EH (cell line): ENCODE data around the gene CDCP2.

ENCODE experiments used
- DNase-seq: peaks from one replicate; pipeline ENCODE4 v3.0.0-alpha.2; 2015; ENCODE audit warnings: low read depth

Gene CDCP2

DNA sequence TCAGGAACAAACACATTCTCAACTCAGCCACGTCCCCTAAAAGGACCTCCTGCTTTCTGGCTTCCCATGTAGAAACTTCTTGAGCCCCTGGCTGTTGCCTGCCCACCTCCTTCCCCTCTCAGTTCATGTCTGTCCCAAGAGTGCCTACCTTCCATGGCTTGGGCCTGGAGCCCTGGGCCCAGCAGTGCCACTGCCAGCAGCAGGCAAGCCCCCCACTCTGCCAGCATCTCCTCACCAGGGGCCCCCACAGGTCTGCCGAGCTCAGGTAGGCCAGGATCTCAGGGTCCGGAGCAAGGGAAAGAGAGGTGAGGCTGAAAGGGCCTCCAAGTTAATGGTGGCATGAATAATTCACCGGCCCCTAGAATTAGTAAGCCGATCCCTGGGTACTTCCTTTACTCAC lies at the start of gene CDCP2:
TSS of gene CDCP2 (minus strand) at position 305 of the 400 bp plus-strand sequence. CDS start at position 227, 78 bp downstream.
- no peak for DNase-seq

DNA sequence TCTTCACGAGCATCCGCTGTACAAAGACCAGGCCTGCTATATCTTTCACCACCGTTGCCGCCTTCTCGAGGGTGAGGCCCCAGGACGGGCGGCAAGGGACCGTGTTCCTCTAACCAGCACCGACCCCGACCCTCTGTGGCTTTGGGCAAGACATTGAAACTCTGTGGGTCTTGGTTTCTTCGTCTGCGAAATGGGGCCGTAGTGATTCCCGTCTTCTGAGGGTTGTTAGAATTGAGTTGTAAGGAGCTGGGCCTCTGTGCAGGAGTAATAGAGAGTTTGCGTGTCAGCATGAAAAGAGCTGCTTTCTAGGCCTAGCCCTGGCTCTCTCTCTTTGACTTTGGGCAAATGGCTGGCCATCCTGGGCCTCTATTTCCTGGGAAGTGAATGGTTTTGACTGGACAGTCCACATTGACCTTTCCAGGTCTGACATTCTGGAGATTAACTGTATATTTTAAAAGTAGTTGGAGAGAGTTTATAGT lies 47.8 kb upstream of the CDCP2 start:
- DNase-seq: peak; percentile 19

DNA sequence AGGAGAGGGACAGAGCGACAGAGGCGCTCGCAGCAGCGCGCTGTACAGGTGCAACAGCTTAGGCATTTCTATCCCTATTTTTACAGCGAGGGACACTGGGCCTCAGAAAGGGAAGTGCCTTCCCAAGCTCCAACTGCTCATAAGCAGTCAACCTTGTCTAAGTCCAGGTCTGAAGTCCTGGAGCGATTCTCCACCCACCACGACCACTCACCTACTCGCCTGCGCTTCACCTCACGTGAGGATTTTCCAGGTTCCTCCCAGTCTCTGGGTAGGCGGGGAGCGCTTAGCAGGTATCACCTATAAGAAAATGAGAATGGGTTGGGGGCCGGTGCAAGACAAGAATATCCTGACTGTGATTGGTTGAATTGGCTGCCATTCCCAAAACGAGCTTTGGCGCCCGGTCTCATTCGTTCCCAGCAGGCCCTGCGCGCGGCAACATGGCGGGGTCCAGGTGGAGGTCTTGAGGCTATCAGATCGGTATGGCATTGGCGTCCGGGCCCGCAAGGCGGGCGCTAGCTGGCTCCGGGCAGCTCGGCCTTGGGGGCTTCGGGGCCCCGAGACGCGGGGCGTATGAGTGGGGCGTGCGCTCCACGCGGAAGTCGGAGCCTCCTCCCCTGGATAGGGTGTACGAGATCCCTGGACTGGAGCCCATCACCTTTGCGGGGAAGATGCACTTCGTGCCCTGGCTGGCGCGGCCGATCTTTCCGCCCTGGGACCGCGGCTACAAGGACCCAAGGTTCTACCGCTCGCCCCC lies 47.1 kb upstream of the CDCP2 start, which contains the start of the genes CYB5RL and MRPL37:
TSS of gene CYB5RL (minus strand) at position 266 of the 754 bp plus-strand sequence. CDS start 4,414 bp downstream, outside the sequence.
TSS of gene MRPL37 (plus strand) at position 403 of the 754 bp plus-strand sequence. CDS start at position 480, 77 bp downstream.
- DNase-seq: peak; percentile 96

DNA sequence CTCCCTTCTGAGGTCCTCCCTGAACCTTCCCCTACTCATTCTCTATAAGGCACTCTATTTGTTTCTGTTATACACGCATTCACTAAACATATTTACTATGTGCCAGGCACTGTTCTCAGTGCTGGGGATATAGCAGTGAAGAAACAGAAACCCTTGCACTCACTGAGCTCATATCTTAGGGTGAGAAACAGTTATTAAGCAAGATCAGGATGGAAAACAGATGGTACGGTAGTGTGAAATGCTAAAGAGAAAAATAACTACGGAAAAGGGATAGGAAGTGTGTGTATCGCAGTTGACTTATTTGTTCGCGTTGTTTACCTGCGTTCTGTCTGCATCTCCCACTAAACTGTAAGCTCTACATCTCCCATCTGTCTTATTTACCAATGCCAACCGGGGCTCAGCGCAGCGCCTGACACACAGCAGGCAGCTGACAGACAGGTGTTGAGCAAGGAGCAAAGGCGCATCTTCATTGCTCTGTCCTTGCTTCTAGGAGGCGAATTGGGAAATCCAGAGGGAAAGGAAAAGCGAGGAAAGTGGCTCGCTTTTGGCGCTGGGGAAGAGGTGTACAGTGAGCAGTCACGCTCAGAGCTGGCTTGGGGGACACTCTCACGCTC lies 46.5 kb upstream of the CDCP2 start:
- no peak for DNase-seq

DNA sequence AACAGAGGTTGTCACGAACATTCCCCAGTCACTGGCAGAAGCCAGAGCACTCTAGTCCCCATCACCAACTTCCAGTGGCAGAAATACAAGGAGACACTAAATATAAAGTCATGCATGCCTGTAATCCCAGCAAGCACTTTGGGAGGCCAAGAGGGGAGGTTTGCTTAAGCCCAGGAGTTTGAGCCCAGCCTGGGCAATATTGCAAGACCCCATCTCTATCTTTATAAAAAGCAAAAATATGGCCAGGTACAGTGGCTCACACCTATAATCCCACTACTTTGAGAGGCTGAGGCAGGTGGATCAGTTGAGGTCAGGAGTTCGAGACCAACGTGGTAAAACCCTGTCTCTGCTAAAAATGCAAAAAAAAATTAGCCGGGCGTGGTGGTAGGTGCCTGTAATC lies 40.7 kb upstream of the CDCP2 start:
- DNase-seq: no peak

DNA sequence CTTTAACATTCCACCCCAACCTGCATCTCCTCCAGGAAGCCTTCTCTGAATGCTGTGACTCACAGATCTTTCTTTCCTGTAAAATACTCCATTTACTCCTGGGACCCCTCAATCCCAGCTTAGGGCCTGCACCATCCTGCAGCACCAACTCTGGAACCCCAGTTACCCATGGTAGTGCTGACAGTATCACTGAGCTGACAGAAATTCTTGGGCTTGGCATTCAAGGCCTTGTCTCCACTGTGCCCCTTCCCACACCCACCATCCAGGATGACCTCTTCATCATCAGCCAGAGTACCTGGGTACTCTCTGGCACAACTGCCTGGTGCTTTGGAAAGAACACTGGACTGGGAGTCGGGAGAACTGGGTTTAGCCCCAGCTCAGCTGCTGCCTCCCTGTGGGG lies 38.7 kb upstream of the CDCP2 start:
- no peak for DNase-seq

DNA sequence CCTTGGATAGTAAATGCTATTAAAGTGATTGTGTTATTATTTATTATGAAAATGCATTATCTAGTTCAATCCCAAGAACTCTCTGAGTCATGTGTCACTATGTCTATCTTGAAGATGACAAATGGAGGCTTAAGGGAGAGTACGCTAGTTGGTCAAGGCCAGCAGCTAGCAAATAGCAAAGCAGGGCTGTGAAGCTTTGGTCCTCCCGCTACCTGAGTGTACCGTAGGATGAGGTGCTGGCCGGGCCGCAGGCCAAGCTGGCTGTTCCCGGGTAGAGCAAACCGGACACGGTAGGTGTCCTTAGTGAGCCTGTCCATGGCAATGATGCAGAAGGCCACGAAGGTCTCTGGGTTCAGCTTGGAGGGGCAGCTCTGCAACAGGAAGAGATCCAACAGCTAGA lies 37.7 kb upstream of the CDCP2 start:
- DNase-seq: no peak

DNA sequence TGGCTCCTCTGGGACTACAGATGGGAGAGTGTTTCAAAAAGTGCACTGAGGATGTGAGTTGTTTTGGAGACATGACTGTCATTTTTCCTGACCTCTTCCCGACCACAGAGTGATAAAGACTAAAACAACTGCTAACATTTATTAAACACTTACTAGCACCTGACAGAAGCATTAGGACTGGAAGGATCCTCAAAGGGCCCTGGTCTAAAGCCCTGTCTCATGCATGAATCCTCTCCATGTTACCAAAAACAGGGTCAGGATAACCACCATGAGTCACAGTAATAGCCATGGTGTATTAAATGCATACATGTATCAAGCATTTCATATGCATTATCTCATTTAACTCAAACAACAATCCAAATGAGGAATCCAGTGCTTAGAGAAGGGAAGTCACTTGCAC lies 35.5 kb upstream of the CDCP2 start:
- DNase-seq: peak; percentile 15

DNA sequence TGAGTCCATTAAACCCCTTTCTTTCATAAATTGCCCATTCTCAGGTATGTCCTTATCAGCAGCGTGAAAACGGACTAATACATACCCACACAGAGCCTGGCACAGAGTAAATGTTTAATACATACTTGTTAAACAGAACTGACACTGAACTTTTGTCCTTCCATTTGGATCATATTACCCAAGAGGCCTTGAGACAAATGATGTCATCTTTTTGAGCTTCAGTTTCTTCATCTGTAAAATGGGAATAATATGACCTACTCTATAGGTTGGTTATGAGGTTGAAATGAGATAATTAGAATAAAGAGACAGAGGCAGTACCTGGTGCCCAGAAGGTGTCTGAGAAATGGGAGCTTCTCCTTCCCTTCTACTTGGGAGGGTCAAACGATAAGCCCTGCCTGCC lies 33.3 kb upstream of the CDCP2 start:
- no peak for DNase-seq

DNA sequence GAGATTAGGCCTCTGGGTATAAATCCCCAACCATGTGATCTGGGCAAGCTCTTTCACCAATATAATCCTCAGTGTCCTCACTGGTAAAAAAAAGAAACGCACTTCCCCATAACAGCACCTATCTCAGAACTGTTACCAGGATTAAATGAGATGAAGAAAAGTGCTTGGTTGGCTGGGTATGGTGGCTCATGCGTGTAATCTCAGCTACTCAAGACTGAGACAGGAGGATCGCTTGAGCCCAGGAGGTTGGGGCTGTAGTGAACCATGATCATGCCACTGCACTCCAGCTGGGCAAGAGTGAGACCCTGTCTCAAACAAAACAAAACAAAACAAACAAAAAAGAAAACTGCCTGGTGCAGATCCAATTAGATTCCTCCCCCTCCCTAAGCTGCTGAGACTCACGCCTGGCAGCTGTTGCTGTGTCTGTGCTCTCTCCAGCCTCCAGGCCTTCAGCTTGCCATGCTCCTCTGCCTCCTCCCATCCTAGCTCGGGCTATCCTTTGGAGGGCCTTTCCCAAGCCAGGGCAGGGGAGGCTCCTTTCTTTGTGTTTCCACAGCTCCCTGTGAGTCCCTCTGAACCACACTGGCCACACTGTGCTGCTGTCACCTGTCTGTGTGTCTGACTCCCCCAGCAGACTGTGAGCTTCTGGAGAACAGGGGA lies 28.0 kb upstream of the CDCP2 start:
- no peak for DNase-seq

DNA sequence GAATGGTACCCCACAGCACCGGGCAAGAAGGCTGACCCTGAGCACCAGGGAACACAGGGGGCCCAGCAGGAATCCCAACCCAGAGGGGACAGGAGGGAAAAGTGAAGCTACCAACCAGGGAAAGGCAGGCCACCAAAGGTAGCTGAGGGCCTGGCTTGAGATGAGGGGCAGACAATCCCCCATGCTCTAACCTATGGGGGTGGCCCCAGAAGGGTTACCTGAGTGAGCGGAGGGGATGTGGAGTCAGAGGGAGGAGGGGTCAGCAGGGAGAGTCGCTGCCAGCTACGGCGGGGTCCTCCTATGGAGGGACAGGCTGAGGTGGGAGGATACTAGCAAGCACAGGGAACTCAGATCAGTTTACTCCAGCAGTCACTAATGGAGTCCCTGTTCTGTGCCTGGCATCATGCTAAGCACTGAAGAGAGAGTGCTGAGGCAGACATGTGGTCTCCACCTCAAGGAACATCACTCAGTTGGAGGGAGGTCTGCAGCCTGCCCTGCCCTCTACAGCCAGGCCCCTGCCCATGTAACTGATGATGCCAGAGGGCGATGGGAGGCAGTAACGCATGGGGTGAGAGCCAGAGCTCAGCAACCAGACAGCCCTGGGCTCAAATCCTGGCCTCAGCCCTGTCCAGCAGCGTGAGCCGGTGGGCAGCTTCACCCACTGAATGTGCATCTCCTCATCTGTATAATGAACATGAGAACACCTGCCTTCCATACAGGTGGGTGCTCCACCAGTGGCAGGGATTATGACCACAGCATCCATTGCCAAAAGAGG lies 25.7 kb upstream of the CDCP2 start:
- DNase-seq: no peak

DNA sequence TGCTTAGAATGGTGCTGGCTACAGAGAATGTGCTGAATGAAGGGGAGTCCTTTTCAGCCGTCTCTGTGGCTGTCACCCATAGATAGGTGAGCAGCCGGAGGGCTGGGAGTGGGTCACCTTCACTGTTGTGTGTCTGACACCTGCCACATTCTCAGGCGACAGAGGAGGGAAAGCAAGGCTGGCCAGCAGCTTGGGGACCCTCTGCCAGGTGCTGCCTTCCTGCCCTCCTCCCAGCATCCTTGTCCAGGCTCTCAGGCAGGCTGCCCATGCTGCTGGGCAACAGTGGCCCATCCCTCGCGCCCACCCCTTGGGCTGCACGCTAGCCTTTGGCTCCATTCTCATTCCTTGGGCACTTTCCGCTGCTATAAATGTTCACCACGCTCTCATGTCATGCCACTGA lies 24.9 kb upstream of the CDCP2 start:
- DNase-seq: no peak

DNA sequence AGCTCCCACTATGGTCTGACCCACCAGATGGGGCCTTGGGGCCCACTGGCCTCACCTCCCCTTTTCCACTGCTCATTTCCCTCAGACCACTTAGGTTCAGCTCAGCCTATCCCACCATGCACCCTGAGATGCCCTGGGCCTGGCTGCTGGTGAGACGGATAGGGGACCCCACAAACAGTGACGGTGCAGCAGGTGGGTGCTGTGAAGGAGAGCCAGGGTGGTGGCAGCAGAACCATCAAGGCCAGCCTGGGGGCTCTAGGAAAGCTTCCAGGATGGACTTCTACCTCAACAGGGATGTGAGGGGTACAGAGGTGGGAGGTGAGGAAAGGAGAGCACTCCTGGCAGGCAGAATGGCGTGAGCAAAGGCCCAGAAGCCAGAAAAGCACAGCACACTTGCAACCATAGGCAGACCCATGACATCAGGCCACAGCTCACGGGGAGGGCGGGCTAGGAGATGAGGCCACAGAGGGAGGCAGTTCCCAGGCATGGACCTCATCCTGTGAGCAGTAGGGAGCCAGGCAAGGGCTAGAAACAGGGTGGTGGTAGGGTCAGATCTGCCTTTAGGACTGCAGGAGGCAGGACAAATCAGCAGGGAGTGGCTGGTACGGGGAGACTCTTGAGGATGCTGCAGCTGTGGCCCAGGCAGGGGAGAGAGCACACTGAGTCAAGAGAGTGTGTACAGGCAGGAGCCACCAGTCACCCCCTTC lies 24.0 kb upstream of the CDCP2 start:
- DNase-seq: no peak

DNA sequence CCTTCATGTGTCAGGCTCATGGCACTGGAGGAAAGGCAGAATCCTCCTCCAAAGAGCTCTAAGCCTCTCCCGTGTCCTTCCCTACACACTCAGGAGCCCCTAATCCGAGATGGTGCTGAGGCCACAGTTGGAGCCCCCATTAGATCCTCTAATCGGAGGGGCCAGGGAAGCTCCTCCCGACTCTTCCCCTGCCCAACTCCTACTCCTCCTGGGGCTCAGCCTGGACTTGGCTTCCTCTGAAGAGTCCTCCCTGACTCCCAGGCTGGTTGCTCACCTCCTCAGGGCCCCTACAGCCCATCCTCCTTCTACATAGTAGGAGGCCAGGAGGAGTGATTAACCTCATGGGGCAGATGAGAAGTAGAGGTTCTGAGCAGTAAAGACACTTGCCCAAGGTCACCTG lies 21.3 kb upstream of the CDCP2 start:
- no peak for DNase-seq

DNA sequence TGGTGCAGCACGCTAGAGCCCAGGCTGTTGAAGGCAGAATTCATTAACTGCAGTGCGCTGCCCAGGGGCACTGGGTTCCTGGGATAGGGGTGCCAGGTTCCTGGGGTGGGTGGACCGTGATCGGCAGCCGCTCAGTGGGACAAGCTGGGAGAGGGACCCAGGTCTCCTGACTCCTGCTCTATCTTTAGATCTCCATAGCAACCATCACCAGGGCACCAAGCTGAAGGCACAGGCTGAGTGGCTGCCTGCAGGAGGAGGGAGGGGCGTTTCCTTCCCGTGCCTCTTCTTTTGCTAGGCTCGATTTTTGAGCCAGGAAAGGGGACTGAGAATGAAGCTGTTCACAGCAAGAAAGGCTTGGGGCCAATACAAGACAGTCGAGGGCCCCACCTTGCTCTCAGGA lies 20.9 kb upstream of the CDCP2 start:
- DNase-seq: no peak

DNA sequence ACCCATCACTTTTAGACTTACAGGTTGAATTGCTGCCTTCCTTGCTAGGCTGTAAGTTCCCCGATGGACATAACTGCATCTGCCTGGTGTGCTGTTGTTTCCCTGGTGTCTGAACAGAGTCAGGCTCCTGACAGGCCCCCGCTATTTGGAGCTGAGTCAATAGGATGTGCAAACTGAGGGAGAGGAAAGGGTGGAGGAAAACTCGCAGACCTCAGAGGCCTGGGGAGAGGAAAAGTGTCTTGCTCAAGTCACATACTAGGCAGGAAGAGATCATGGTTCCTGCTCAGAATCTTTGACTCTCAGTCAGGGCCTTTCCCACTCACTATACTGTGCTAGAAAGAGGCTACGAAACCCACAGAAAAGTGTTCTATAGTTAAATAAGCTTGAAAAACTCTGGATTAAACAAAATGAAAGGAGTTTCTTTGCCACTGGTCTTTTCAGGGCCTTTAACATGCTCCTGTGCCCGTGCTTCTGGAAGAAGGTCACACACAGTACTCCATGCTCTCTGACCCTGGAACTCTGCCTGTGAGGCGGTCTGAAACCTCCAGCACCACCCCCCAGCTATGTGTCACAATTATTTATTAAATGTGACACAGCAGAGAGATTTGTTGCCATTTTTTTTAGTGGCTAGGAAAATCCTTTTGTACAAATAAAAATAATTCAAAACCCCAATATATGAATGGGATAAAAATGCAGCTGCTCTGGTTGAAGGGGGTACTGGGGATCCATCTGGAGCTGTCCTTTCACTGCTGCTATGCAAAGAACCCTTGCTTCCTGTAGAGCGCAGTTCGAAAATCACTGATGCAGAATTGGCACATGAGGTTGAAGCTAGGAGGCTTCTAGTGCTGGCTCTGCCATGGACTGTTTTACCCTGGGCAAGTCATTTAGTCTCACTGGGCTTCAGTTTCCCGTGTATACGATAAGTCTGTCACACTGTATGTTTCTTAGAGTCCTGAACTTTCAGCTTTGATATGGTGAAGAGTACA lies 20.1 kb upstream of the CDCP2 start:
- DNase-seq: peak; percentile 14

DNA sequence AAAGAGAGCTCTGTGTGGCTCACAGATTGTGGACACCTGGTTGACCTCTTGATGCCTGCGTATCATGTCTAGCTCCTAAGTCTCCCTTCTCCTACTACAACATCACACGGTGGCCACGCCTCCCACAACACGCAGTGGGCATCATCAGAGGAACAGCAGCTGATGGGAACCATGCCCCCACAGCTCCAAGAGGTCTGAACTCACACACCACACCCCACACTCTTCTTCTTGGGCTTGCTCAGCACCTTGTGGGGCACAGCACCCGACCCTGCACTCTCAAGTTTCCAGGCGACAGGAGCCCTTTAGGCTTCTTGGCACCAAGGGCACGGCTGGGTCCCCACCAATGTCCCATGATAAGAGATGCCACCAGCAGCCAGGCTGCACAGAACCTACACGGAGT lies 18.8 kb upstream of the CDCP2 start:
- no peak for DNase-seq

DNA sequence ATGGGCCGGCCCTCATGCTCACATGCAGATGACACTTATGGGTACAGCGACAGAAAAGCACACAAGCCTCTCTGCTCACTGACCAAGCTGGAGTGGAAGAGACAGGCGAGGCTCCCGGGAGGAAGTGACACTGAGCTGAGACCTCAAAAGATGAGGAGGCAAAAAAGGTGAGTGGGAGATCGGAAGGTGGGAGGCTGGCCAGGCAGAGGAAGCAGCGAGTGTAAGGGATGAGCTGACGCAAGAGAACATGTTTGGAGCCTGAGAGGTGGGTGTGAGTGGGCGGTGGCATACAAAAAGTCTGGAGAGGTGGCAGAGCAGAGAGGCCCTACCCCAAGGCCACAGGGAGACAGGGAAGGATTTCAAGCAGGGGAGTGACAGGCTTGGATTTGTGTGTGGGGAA lies 18.2 kb upstream of the CDCP2 start:
- DNase-seq: no peak

DNA sequence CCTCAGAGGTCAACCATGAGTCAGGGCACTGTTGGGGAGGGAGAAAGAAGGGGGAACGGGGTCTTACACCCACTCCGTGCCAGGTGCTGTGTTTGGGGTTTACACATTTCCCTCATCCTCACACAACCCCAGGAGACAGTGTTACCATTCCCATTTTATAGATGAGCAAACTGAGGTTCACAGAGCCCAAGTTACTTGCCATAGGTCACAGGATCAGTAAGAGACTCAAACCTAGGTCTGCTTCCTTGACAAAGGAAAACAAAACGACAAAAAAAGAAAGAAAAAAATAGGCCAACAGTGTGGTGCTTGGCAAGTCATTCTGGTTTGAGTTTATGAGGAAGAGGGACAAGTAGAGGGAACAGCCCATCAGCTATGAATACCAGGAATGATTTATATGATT lies 16.3 kb upstream of the CDCP2 start:
- DNase-seq: no peak
